GM04504 (cell line): Measurements from ENCODE around the gene ZNF512B.

Source experiments
- DNase-seq: peaks from one replicate; pipeline ENCODE4 v3.0.0-alpha.2; 2012; ENCODE audit warnings: low read depth

ZNF512B gene

DNA sequence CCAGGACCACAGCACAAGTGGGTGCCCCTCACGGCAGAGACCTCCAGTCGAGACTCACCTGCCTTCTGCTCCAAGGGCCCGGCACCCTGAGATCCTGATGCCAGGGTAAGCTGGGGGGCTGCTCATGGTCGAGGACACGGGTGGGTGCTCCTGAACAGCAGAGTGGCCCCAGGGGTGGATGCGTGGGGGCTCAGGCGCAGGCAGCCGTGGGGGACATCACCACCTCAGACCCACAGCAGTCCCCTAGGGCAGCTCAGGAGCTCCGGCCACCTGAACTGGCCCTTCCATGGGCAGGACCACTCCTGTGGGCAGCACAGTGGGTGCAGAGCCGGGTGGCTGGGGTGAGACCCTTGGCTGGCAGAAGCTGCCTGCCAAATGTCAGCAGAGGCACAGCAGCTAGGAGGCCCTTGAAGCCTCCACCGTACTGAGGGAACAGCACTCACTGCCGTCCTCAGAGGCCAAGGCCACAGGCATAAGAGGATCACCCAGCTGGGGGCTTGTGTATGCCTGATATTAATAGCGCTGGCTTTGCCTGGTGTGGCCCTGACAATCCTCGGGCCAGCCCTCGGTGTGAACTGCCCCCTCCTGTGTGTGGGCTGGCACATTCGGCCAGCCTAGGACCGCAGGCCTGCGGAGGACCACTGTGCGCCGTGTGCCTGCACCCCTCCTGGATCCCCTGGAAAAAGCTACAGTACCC, 18.9 kb downstream of the ZNF512B start:
- no peak for DNase-seq

GRCh38 chr20:63947638-63948456, 21.9 kb downstream of the ZNF512B start:
- DNase-seq = no peak

GRCh38 chr20:63946986-63947637, 22.6 kb downstream of the ZNF512B start:
- no peak for DNase-seq

GRCh38 chr20:63945921-63946920, 23.5 kb downstream of the ZNF512B start:
- DNase-seq = no peak

DNA sequence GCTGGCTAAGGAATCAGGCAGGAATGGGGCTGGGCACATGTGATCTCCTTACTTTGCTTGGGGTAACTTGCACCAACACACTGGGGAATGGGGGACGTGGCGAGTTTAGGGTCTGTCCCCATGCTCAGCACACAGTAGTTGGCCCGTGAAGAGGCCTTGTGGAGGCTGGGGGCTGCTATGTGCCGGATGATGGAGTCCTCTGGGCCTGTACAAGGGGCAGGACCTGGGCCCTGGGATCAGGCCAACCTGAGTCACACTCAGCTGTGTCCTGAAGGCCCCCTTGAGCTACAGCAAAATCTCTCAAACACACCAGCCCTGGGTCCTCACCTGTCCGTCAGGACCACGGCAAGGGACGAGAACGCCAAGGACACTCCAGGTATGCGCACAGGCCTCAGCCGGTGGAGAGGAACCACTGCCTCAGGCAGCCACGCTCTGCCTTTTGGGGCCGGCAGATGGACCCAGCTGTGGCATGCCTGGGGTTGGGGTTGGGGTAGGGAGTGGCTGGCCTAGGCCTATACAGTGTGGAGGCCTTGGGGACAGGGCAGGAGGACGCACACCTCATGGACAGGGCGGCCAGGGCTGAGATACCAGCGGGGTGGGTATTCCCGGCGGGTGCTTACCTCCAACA, 24.6 kb downstream of the ZNF512B start:
- no peak for DNase-seq

DNA sequence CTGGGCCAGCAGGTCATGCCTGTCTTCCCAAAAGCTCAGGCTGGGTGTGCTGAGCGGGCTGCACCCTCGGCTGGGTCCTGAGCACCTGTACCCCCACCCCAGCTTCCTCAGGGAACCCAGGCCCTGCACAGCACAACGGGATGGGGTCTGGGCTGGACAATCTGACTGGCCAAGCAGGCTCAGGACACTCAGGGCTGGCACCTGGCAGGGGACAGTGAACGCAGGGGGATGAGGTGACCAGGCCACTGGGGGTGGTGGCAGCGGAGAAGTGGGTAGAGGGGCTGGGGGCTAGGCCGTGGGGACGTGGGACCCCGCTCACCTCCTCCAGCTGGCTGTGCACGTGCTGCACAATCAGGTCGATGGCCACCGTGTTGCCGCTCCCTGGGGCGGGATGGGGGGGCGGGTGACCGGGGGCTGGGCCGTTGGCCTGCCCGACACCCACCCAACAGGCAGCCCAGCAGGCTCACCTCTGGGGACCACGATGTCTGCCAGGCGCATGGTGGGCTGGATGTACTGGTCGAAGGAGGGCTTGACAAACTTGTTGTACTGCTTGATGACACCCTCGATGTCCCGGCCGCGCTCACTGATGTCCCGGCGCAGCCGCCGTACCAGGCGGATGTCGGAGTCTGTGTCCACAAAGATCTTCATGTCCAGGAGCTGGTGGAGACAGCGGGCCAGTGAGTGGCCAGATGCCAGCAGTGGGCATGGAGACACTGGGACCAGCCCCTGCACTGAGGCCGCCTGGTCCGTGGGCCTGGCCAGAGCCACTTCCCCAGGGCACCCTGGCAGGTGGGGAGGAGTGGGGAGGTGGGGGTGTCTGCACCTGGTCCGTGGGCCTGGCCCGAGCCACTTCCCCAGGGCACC, 25.4 kb downstream of the ZNF512B start:
- DNase-seq = no peak

DNA sequence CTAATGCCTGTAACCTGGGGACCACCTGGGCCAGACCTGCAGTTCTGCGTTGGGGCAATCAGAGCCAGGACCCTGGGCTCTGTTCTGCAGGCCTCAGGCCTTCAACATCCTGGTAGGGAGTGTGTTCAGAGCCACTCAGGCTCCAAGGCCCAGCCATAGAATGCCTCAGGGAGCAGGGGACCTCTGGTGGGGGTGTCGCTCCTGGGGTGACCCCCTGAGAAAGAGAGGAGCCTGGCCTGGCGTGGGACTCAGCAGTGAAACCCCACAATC, 26.0 kb downstream of the ZNF512B start:
- DNase-seq = no peak

GRCh38 chr20:63942969-63943807, 26.5 kb downstream of the ZNF512B start:
- DNase-seq = no peak

- no peak for DNase-seq
Measured at GRCh38 chr20:63942250-63942951, 27.3 kb downstream of the ZNF512B start.

- DNase-seq = no peak
Measured at GRCh38 chr20:63941282-63942081, 28.2 kb downstream of the ZNF512B start.

DNA sequence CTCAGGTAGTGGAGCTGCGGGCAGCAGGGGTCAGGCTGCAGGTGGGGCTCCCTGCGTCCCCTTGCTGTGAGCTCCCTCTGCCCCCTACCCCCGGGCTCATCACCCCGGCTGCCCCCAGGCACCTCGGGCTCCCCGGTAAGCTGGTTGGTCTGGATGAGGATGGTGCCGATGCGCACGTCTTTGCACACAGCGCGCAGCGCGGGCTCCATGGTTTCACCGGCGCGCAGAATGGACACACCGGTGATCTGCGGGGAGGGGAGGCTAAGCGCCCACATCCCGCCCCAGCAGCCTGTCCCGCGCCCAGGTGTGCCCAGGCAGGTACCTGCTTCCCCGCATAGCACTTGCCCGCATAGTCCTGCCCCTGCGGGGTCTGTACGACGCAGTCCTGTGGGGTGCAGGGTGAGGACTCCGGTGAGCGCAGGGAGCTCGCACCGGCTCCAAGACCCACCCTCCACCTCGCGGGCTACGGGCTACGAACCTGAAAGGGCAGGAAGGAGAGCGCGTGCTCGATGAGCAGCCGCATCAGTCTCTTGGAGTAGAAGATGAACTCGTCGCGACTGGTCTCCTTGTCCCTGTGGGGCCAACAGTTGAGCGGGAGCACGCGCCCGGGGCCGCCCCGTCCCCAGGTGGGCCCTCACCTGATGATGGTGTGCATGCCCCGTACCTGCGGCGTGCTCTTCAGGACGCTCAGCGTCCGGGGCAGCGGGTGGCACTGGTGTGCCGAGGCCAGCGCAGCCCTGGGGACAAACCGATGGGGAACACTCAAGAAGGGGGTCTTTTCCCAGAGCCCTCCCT, 29.1 kb downstream of the ZNF512B start:
- DNase-seq = no peak

DNA sequence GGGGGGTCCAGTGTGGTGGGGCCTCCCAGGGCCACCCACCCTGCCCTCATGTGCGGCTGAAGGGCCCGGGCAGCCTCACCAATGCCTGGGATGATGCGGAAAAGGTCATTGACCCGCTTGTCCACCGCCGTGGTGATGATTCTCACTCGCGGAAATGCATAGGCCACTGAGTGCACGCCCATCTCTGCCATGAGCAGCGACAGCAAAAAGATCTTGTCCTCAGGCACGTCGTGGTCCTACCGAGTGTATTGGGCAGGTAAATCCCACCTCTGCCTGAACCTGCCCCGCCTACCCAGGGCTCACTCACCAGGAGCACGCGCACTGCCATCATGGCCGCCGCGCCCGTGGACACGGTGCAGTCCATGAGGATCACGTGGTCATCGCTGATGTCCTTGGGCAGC, 29.7 kb downstream of the ZNF512B start:
- no peak for DNase-seq

GRCh38 chr20:63939061-63939935, 30.4 kb downstream of the ZNF512B start:
- DNase-seq = no peak

- DNase-seq = no peak
Measured at GRCh38 chr20:63937596-63937995, 32.1 kb downstream of the ZNF512B start.

DNA sequence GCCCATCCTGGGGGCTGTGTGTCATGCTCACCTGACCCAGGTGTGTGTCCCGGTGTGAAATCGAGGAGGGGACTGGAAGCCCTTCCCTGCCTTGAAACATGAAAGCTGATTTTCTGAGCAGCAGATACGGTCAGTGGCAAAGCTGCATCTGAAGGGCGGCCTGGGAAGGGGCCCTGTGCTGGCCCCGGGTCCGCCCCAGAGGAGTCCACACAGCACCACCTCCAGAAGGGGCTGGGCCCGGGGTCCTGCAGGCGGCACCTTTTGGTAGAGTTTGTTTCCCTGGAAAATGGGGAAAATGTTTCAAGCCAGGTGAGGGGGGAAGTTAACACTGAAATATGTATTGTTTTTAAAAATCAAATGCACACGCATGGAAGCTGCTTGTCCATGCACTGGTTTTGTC, 34.3 kb downstream of the ZNF512B start:
- no peak for DNase-seq
